ENCODE results near the gene TLE7.
A peak's percentile ranks its signal among the peaks of the same experiment; 100 is the strongest.

DNA sequence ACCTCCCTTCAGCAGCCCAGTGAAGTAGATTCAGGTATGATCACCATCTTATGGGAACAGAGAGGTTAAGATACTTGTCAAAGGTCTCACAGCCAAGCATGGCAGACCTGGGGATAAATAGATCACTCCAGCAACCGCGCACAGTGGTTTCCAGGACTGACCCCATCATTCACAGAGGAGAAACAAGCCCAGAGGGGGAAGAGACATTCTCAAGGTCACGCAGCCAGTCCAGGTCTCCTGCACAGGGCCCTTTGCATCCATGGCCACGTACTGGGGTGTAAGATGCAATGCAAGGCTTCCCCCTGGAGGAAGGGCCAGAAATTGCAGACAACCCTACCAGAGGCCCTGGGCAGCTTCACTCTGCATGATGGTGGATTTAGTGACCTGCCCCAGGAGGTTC, 19.9 kb downstream of the TLE7 start:
- TF ChIP-seq, protein P1, sequence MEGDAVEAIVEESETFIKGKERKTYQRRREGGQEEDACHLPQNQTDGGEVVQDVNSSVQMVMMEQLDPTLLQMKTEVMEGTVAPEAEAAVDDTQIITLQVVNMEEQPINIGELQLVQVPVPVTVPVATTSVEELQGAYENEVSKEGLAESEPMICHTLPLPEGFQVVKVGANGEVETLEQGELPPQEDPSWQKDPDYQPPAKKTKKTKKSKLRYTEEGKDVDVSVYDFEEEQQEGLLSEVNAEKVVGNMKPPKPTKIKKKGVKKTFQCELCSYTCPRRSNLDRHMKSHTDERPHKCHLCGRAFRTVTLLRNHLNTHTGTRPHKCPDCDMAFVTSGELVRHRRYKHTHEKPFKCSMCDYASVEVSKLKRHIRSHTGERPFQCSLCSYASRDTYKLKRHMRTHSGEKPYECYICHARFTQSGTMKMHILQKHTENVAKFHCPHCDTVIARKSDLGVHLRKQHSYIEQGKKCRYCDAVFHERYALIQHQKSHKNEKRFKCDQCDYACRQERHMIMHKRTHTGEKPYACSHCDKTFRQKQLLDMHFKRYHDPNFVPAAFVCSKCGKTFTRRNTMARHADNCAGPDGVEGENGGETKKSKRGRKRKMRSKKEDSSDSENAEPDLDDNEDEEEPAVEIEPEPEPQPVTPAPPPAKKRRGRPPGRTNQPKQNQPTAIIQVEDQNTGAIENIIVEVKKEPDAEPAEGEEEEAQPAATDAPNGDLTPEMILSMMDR (IDR thresholded peaks at IDR 0.05; ENCODE audit: insufficient read depth, low read length, poor library complexity, severe bottlenecking): peak; percentile 35
- TF ChIP-seq EZH2phosphoT487 (conservative IDR thresholded peaks at IDR 0.05; ENCODE audit: low read length): no peak

Measured in SU-DHL-6 (cell line).